22Rv1 (cell line): ENCODE data around the gene LAMTOR2.

Source experiments
- H3K27ac ChIP-seq: fragments of 450-650 bp; 2 replicates; pipeline ENCODE4 v1.5.1; 2017
- ZFX ChIP-seq: fragments of 450-650 bp; IDR thresholded peaks from 2 replicates; pipeline ENCODE4 v1.6.1; 2017; ENCODE audit warnings: antibody characterized with exemption, borderline replicate concordance
- TF ChIP-seq, protein P1 (sequence below): fragments of 450-650 bp; IDR thresholded peaks from 2 replicates; pipeline ENCODE4 v1.5.1; 2017; ENCODE audit warnings: mild to moderate bottlenecking

Gene LAMTOR2

DNA sequence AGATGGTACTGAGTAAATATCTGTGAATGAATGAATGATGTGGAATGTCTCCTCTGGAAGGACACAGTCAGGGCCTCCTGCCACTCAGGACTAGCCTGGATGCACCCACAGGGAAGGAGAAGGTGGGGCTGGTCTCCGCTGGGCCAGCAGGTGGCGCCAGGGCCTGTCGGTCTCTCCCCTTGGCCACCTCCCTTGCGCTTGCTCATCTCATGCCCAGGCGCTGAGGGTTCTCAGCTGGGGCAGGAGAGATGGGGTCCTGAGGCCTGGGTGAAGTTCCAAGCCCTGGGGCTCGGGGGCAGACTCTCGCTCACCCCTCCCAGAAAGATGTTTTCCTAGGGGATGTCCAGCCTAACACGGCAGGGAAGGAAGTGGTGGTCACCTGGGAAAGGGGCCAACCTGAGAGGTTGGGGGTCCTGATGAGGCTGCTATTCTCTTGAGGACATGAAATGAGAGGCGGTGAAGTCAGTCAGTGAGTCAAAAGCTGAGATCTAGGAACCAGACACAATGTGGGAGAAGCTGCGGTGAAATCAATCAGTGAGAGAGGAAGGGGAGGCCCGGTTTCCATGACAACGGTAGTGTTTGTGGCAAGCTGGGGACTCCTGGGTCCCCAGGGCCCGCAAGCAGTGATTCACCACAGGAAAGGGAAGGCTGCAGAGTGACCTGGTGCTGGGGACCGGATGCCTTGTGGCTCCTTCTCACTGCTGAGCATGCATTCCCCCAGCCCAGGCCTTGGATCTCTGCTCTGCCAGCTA is 42.2 kb downstream of the LAMTOR2 start:
- TF ChIP-seq ZFX: no peak
- TF ChIP-seq, protein P1, sequence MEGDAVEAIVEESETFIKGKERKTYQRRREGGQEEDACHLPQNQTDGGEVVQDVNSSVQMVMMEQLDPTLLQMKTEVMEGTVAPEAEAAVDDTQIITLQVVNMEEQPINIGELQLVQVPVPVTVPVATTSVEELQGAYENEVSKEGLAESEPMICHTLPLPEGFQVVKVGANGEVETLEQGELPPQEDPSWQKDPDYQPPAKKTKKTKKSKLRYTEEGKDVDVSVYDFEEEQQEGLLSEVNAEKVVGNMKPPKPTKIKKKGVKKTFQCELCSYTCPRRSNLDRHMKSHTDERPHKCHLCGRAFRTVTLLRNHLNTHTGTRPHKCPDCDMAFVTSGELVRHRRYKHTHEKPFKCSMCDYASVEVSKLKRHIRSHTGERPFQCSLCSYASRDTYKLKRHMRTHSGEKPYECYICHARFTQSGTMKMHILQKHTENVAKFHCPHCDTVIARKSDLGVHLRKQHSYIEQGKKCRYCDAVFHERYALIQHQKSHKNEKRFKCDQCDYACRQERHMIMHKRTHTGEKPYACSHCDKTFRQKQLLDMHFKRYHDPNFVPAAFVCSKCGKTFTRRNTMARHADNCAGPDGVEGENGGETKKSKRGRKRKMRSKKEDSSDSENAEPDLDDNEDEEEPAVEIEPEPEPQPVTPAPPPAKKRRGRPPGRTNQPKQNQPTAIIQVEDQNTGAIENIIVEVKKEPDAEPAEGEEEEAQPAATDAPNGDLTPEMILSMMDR: peak; percentile 100
- no peak overlapping the region for H3K27ac ChIP-seq

DNA sequence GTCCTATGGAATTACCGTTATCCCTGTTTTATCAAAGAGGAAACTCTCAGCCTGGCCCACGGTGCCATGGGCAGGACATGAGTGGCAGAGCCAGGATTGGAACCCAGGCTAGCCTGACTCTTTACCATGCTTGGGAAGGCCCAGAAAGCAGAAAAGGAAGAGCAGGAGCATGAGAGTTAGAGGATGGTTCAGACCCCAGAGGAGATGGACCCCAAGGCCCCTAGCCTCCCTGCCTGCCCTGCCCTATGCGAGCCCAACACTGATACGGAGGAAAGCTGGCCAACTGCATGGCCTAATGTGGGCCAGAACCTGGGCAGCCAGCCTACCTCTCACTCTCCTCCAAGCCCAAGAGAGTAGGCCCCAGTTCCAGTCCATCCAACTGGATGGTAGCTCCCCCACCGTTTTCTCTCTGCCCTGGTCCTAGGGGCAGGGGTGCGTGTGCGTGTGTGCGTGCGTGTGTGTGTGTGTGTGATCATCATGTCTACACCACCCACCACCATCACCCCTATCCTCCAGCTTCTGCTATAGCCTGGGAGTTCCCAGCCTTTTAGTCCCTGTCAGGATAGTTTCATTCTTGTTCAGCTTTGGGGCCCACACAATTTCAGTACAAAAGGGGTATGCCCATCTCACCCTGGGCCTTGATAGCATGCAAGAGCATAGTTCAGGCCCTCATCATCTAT is 43.1 kb downstream of the LAMTOR2 start:
- TF ChIP-seq, protein P1: no peak
- no peak overlapping the region for H3K27ac ChIP-seq

DNA sequence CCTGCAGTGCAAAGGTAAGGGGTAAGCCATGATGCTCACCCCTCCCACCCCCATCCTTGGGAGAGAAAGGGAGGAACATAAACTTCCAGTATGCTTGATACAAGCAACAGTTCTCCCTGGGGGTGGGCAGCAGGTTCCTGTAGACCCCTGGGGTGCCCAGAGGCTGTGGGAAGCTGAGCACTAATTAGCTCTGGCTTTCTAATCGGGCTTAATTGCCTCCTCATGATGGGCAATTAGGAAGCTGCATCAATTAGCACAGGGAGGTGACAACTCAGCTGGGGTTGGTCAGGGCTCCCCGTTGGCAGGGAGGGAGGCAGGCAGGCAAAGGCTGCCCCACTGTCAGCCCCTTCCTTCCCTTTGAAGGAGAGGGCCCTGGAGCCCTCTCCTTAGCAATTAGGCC is 44.2 kb downstream of the LAMTOR2 start:
- TF ChIP-seq ZFX: no peak
- H3K27ac ChIP-seq: no peak overlapping the region

DNA sequence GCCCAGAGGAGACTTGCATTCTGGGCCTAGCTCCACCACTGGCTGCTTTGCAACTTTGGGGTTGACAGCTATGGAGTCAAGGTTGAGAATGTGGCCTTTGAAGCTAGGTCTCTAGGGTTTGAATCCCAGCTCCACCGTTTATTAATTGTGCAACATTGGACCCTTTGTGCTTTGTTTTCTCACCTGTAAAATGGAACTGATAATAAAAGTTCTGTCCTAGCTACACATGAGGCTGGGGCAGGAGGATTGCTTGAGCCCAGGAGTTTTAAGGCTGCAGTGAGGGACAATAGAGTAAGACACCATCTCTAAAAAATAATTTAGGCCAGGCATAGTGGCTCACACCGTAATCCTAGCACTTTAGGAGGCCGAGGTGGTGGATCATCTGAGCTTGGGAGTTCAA is 44.7 kb downstream of the LAMTOR2 start:
- H3K27ac ChIP-seq: no peak overlapping the region
- no peak for TF ChIP-seq ZFX
- TF ChIP-seq, protein P1: no peak

DNA sequence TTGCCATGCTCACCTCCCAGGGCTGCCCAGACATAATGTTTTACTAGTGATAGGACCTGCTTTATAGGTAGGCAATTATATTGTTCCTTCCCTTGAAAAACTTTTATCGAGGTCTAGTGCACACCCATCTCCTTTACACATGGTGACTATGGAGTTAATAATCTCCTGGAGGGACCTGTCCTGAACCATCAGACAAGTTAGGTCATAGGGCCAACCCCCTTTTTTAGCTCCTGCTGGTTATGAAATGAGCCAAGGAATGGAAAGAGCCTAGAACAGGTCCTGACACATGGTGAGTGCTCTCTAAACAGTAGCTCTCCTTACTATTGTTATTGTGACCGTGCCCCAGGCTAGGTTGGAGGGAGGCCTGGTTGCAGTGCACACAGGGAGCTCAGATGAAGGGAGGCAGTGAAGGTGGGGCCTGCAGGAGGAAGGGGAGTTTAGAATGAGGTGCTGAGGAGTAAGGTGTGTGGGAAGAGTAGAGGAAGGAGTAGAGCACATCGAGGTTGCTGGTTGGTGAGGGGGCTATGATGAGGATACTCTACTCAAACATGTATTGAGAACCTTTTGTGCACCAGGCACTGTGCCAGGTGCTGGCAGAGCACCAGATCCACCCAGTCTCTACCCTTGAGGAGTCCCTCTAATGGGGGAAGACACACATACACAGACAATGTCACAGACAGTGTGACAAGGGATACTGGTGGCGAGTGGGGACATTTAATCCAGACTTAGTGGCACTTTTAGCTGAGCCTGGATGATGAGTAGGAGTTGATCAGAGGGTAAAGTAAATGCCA is 45.8 kb downstream of the LAMTOR2 start:
- TF ChIP-seq, protein P1: no peak
- TF ChIP-seq ZFX: no peak
- no peak overlapping the region for H3K27ac ChIP-seq

DNA sequence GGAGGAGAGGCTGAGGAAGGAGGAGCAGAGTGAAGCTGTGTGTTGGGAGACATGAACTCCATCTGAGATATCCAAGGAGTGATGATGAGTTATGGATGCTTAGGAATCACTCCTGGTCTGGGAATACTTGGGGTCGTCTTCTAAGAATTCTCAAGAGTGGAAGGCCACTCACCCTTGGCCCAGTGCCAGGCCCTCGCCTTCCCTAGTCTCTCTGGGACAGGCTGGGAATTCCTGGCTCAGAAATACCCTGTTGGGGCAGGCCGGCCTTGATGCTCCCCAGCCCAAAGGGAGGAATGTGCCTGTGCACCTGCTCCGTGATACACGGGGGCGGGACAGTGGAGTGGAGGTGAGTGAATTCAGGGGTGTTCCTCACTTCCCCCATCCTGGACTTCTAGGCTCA is 47.3 kb downstream of the LAMTOR2 start:
- TF ChIP-seq ZFX: no peak
- TF ChIP-seq, protein P1: no peak
- no peak overlapping the region for H3K27ac ChIP-seq

DNA sequence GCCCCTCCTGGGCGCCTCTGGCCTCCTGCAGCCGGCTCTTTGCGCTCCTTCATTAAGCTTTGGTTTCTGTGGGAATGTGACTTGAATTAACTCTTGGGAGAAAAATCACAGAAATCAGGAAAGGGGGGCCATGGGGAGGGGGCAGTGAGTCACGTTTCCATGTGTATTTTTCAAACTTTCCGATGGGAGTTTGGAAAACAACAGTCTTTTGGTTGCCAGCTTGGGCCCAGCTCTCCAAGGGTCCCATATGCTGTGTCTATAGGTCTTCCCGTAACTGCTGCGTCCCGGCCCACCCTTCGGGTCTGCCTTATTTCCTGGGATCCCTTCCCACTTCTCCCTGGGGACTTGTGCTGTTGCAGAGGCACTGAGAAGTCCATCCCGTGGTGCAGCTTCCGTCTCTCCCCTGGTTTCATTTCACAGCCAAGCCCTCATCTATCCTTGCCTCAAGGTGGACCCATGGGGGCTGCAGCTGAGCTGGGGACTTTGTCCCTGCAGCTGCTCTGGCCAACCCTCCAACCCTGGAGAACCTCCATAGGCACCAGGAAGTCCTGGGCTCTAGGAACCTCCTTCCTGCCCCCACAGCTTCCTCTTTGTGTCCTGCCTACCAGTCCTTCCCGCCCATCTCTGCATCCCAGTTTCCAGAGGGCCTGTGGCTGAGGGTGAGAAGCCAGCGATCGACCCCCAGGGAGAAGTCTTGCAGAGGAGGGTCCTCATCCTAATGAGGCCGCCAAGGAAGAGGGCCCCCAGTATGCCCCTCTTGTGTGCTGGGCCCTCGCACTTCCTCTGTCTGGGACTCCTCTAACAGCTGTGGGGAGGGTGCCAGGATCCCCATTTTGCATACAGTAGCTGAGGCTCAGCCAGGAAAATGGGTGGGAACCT is 48.3 kb downstream of the LAMTOR2 start:
- H3K27ac ChIP-seq: peak overlapping the region; percentile 67
- TF ChIP-seq ZFX: no peak
- TF ChIP-seq, protein P1: no peak
